Fibroblast of lung (primary cell): ENCODE measurements around the gene LCE1F.

ENCODE experiments used
- EZH2 ChIP-seq: IDR thresholded peaks from 2 replicates; pipeline ENCODE4 v1.5.1; 2012; ENCODE audit warnings: low read length, control low read depth, mild to moderate bottlenecking; ENCODE audit errors: missing control alignments
- TF ChIP-seq, protein P1 (sequence below), 2 donors: IDR thresholded peaks in 1 of 2; conservative IDR thresholded peaks in 1 of 2; 1 replicate in 1 of 2; 2 replicates in 1 of 2; pipeline ENCODE4 v1.5.1; 2011 to 2012; ENCODE audit warnings: low read length in 2 of 2, control low read depth in 1 of 2, inconsistent platforms in 1 of 2, low read depth in 1 of 2, mild to moderate bottlenecking in 1 of 2

- TF ChIP-seq, protein P1, sequence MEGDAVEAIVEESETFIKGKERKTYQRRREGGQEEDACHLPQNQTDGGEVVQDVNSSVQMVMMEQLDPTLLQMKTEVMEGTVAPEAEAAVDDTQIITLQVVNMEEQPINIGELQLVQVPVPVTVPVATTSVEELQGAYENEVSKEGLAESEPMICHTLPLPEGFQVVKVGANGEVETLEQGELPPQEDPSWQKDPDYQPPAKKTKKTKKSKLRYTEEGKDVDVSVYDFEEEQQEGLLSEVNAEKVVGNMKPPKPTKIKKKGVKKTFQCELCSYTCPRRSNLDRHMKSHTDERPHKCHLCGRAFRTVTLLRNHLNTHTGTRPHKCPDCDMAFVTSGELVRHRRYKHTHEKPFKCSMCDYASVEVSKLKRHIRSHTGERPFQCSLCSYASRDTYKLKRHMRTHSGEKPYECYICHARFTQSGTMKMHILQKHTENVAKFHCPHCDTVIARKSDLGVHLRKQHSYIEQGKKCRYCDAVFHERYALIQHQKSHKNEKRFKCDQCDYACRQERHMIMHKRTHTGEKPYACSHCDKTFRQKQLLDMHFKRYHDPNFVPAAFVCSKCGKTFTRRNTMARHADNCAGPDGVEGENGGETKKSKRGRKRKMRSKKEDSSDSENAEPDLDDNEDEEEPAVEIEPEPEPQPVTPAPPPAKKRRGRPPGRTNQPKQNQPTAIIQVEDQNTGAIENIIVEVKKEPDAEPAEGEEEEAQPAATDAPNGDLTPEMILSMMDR (conservative IDR thresholded peaks at IDR 0.05 in 1 of 2, IDR thresholded peaks at IDR 0.05 in 1 of 2; ENCODE audit: low read depth in 1 of 2, low read length in 2 of 2), result no peak
- no peak for TF ChIP-seq EZH2
Observed at GRCh38 chr1:152824964-152825363, 50.0 kb downstream of the LCE1F start.
